ENCODE data around the gene PEX6.
"Not testable (repeated sequence)": the region's sequence is repeated elsewhere in the genome, so short reads cannot be mapped to it uniquely, and the experiment has no call there.

Gene PEX6

GRCh38 chr6:42968126-42968701 lies 10.8 kb downstream of the PEX6 start:
- no peak for DNase-seq (ENCODE audit: low read depth in 1 of 2, low spot score in 1 of 2)

GRCh38 chr6:42967228-42967627 lies 11.8 kb downstream of the PEX6 start:
- no peak for DNase-seq (ENCODE audit: low read depth in 1 of 2, low spot score in 1 of 2)

- no peak for DNase-seq (ENCODE audit: low read depth in 1 of 2, low spot score in 1 of 2)
Measured at GRCh38 chr6:42966571-42966970, 12.4 kb downstream of the PEX6 start.

GRCh38 chr6:42963855-42964605 lies 15.0 kb downstream of the PEX6 start:
- DNase-seq (ENCODE audit: low read depth in 1 of 2, low spot score in 1 of 2) = no peak

GRCh38 chr6:42963179-42963854 lies 15.7 kb downstream of the PEX6 start:
- DNase-seq (ENCODE audit: low read depth in 1 of 2, low spot score in 1 of 2) = no peak

- DNase-seq (ENCODE audit: low read depth in 1 of 2, low spot score in 1 of 2) = no peak
Measured at GRCh38 chr6:42962502-42963178, 16.3 kb downstream of the PEX6 start.

GRCh38 chr6:42962096-42962495 lies 16.9 kb downstream of the PEX6 start:
- DNase-seq (ENCODE audit: low read depth in 1 of 2, low spot score in 1 of 2) = no peak

- DNase-seq (ENCODE audit: low read depth in 1 of 2, low spot score in 1 of 2) = no peak
Measured at GRCh38 chr6:42961020-42961470, 17.9 kb downstream of the PEX6 start.

- no peak for DNase-seq (ENCODE audit: low read depth in 1 of 2, low spot score in 1 of 2)
Measured at GRCh38 chr6:42960243-42961019, 18.6 kb downstream of the PEX6 start, which contains the start of gene GNMT. TSS of gene GNMT (plus strand) at chr6:42960754. CDS start at chr6:42960768, 14 bp downstream.

GRCh38 chr6:42959917-42960242 lies 19.1 kb downstream of the PEX6 start:
- no peak for DNase-seq (ENCODE audit: low read depth in 1 of 2, low spot score in 1 of 2)

- no peak for DNase-seq (ENCODE audit: low read depth in 1 of 2, low spot score in 1 of 2)
Measured at GRCh38 chr6:42958125-42958524, 20.9 kb downstream of the PEX6 start.

- DNase-seq (ENCODE audit: low read depth in 1 of 2, low spot score in 1 of 2) = not testable (repeated sequence)
Measured at GRCh38 chr6:42954405-42954804, 24.6 kb downstream of the PEX6 start.

GRCh38 chr6:42952389-42952788 lies 26.6 kb downstream of the PEX6 start:
- DNase-seq (ENCODE audit: low read depth in 1 of 2, low spot score in 1 of 2) = no peak

- DNase-seq (ENCODE audit: low read depth in 1 of 2, low spot score in 1 of 2) = no peak
Measured at GRCh38 chr6:42947950-42948349, 31.0 kb downstream of the PEX6 start.

GRCh38 chr6:42942444-42942843 lies 36.5 kb downstream of the PEX6 start:
- no peak for DNase-seq (ENCODE audit: low read depth in 1 of 2, low spot score in 1 of 2)

GRCh38 chr6:42941356-42941755 lies 37.6 kb downstream of the PEX6 start:
- DNase-seq (ENCODE audit: low read depth in 1 of 2, low spot score in 1 of 2) = not testable (repeated sequence)

- DNase-seq (ENCODE audit: low read depth in 1 of 2, low spot score in 1 of 2) = no peak
Measured at GRCh38 chr6:42940493-42941045, 38.4 kb downstream of the PEX6 start.

GRCh38 chr6:42939810-42940167 lies 39.2 kb downstream of the PEX6 start:
- no peak for DNase-seq (ENCODE audit: low read depth in 1 of 2, low spot score in 1 of 2)

GRCh38 chr6:42938987-42939809 lies 39.8 kb downstream of the PEX6 start:
- no peak for DNase-seq (ENCODE audit: low read depth in 1 of 2, low spot score in 1 of 2)

- DNase-seq (ENCODE audit: low read depth in 1 of 2, low spot score in 1 of 2) = no peak
Measured at GRCh38 chr6:42938428-42938796, 40.6 kb downstream of the PEX6 start.
